SKM-1 (cell line): ENCODE data around the gene MAP2K1.
"Not testable (repeated sequence)": the region's sequence is repeated elsewhere in the genome, so short reads cannot be mapped to it uniquely, and the experiment has no call there.

Experiments
- DNase-seq: peaks from one replicate; lab custom pipeline; 2025; ENCODE audit not compliant: unreplicated experiment; lab: John Stamatoyannopoulos, UW

The MAP2K1 gene

GRCh38 chr15:66386204-66387123 is at the start of gene MAP2K1:
Gene MAP2K1 (plus strand): TSS chr15:66386912. CDS start chr15:66387348, 436 bp downstream.
- DNase-seq, result peak; percentile 91

GRCh38 chr15:66348530-66348929 is 38.2 kb upstream of the MAP2K1 start:
- DNase-seq, result not testable (repeated sequence)

- DNase-seq, result no peak
Observed at GRCh38 chr15:66356077-66356358, 30.7 kb upstream of the MAP2K1 start.

GRCh38 chr15:66356359-66357236 is 30.1 kb upstream of the MAP2K1 start, which contains the start of gene TIPIN:
Gene TIPIN (minus strand): TSS chr15:66356685. CDS start chr15:66352947, 3,738 bp downstream.
- DNase-seq, result peak; percentile 96

- no peak for DNase-seq
Observed at GRCh38 chr15:66359740-66360139, 27.0 kb upstream of the MAP2K1 start.

GRCh38 chr15:66361745-66362460 is 24.8 kb upstream of the MAP2K1 start:
- not testable (repeated sequence) for DNase-seq

- DNase-seq, result no peak
Observed at GRCh38 chr15:66362776-66363175, 23.9 kb upstream of the MAP2K1 start.

GRCh38 chr15:66364944-66365528 is 21.7 kb upstream of the MAP2K1 start:
- no peak for DNase-seq

- DNase-seq, result no peak
Observed at GRCh38 chr15:66369773-66370651, 16.7 kb upstream of the MAP2K1 start.

- no peak for DNase-seq
Observed at GRCh38 chr15:66374179-66374578, 12.5 kb upstream of the MAP2K1 start.

- DNase-seq, result no peak
Observed at GRCh38 chr15:66378814-66379430, 7.8 kb upstream of the MAP2K1 start.

GRCh38 chr15:66381376-66381775 is 5.3 kb upstream of the MAP2K1 start:
- DNase-seq, result not testable (repeated sequence)

- no peak for DNase-seq
Observed at GRCh38 chr15:66387163-66388042, 691 bp downstream of the MAP2K1 start.

- DNase-seq, result no peak
Observed at GRCh38 chr15:66388043-66388363, 1.3 kb downstream of the MAP2K1 start.

- DNase-seq, result no peak
Observed at GRCh38 chr15:66388576-66388975, 1.9 kb downstream of the MAP2K1 start.

- no peak for DNase-seq
Observed at GRCh38 chr15:66389098-66389858, 2.6 kb downstream of the MAP2K1 start.

- no peak for DNase-seq
Observed at GRCh38 chr15:66389859-66390381, 3.2 kb downstream of the MAP2K1 start.

- DNase-seq, result peak; percentile 76
Observed at GRCh38 chr15:66390678-66391077, 4.0 kb downstream of the MAP2K1 start.
